ENCODE data around the gene DCP2.

Gene DCP2

GRCh38 chr5:113053511-113053995 lies 77.0 kb downstream of the DCP2 start:
- in situ Hi-C loops (cut with HindIII; ENCODE audit: low pct_ligation_motif_present, low sequenced_read_pairs): no loop called here
- H3K36me3 ChIP-seq (replicated peaks): no peaks in the 10 kb centered on the region
- DNase-seq: no peak
- no peak for TF ChIP-seq CTCF (IDR thresholded peaks at IDR 0.05; ENCODE audit: low read depth, low read length, missing control alignments)
- no peaks in the 10 kb centered on the region for H3K27me3 ChIP-seq (replicated peaks)
- H3K27ac ChIP-seq: no peak overlapping the region
- no peak overlapping the region for H3K4me3 ChIP-seq (ENCODE audit: low read depth, low read length)

- Histone ChIP-seq H3K36me3 (replicated peaks) (no peaks in the 10 kb centered on the region), H3K4me3 (ENCODE audit: low read depth, low read length) (no peak overlapping the region), H3K27ac (no peak overlapping the region), H3K27me3 (replicated peaks) (no peaks in the 10 kb centered on the region)
- no peak for TF ChIP-seq CTCF (IDR thresholded peaks at IDR 0.05; ENCODE audit: low read depth, low read length, missing control alignments)
- no peak for DNase-seq
- in situ Hi-C loops (cut with HindIII; ENCODE audit: low pct_ligation_motif_present, low sequenced_read_pairs): no loop called here
Measured at GRCh38 chr5:113054899-113055298, 78.3 kb downstream of the DCP2 start.

- no peak overlapping the region for H3K4me3 ChIP-seq (ENCODE audit: low read depth, low read length)
- TF ChIP-seq CTCF (IDR thresholded peaks at IDR 0.05; ENCODE audit: low read depth, low read length, missing control alignments): no peak
- no peak for DNase-seq
- in situ Hi-C loops (cut with HindIII; ENCODE audit: low pct_ligation_motif_present, low sequenced_read_pairs): no loop called here
- no peaks in the 10 kb centered on the region for H3K27me3 ChIP-seq (replicated peaks)
- H3K36me3 ChIP-seq (replicated peaks): no peaks in the 10 kb centered on the region
- no peak overlapping the region for H3K27ac ChIP-seq
Measured at GRCh38 chr5:113056988-113057387, 80.4 kb downstream of the DCP2 start.

- DNase-seq: no peak
- Histone ChIP-seq H3K36me3 (replicated peaks) (no peaks in the 10 kb centered on the region), H3K4me3 (ENCODE audit: low read depth, low read length) (no peak overlapping the region), H3K27ac (no peak overlapping the region), H3K27me3 (replicated peaks) (no peaks in the 10 kb centered on the region)
- in situ Hi-C loops (cut with HindIII; ENCODE audit: low pct_ligation_motif_present, low sequenced_read_pairs): no loop called here
- no peak for TF ChIP-seq CTCF (IDR thresholded peaks at IDR 0.05; ENCODE audit: low read depth, low read length, missing control alignments)
Measured at GRCh38 chr5:113057557-113057984, 81.0 kb downstream of the DCP2 start.

- H3K36me3 ChIP-seq (replicated peaks): no peaks in the 10 kb centered on the region
- no peak for DNase-seq
- in situ Hi-C loops (cut with HindIII; ENCODE audit: low pct_ligation_motif_present, low sequenced_read_pairs): no loop called here
- no peak for TF ChIP-seq CTCF (IDR thresholded peaks at IDR 0.05; ENCODE audit: low read depth, low read length, missing control alignments)
- H3K4me3 ChIP-seq (ENCODE audit: low read depth, low read length): no peak overlapping the region
- no peaks in the 10 kb centered on the region for H3K27me3 ChIP-seq (replicated peaks)
- H3K27ac ChIP-seq: no peak overlapping the region
Measured at GRCh38 chr5:113058269-113058668, 81.7 kb downstream of the DCP2 start.

GRCh38 chr5:113058706-113059226 lies 82.2 kb downstream of the DCP2 start:
- TF ChIP-seq CTCF (IDR thresholded peaks at IDR 0.05; ENCODE audit: low read depth, low read length, missing control alignments): no peak
- DNase-seq: no peak
- in situ Hi-C loops (cut with HindIII; ENCODE audit: low pct_ligation_motif_present, low sequenced_read_pairs): no loop called here
- Histone ChIP-seq H3K27ac (no peak overlapping the region), H3K27me3 (replicated peaks) (no peaks in the 10 kb centered on the region), H3K4me3 (ENCODE audit: low read depth, low read length) (no peak overlapping the region), H3K36me3 (replicated peaks) (no peaks in the 10 kb centered on the region)
